ENCODE data around the gene BRMS1L.
"Not testable (repeated sequence)": the region's sequence is repeated elsewhere in the genome, so short reads cannot be mapped to it uniquely, and the experiment has no call there.

The BRMS1L gene, protein sequence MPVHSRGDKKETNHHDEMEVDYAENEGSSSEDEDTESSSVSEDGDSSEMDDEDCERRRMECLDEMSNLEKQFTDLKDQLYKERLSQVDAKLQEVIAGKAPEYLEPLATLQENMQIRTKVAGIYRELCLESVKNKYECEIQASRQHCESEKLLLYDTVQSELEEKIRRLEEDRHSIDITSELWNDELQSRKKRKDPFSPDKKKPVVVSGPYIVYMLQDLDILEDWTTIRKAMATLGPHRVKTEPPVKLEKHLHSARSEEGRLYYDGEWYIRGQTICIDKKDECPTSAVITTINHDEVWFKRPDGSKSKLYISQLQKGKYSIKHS

DNA sequence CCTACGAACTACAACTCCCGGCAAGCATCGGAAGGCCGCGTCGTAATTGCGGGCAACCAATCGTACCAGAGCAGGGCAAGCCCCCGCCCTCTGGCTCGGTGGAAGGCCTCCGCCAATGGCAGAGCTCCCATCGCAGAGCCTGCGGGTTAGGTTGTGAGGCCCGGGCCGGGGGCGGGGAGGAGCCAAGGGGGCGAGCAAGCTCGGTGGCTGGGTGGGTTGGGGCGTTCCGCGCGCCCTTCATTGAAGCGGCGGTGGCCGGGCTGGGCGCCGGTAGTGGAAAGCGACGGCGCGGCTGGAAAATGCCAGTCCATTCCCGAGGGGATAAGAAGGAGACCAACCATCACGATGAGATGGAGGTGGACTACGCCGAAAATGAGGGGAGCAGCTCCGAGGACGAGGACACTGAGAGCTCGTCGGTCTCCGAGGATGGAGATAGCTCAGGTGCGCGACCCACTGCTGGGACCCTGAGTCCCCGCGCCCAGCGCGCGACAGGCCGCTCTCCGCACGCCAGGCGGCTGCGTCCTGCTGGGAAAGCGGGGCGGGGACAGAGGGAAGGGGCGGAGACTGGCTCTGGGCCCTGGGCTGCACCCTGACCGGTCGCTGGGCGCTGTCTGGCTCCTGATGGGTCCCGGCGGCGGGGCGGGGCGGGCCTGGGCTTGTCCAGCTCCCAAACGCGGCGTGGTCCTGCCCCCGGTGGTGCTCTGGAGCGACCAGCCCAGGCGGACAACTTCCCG is at the start of gene BRMS1L:
BRMS1L (plus strand) TSS at position 121 of the 734 bp plus-strand sequence; CDS start at position 300, 179 bp downstream.
- ATAC-seq (peak; percentile 98), DNase-seq (peak; percentile 97 to 98)
- Mint-ChIP-seq H3K27ac (peak within 1 kb of the TSS; percentile 74 to 95), H3K4me1 (peaks cover 19% of the 10 kb centered on the region), H3K9me3 (no peaks in the 10 kb centered on the region), H3K27me3 (no peaks in the 10 kb centered on the region), H3K4me3 (peak within 1 kb of the TSS; percentile 93 to 95)

DNA sequence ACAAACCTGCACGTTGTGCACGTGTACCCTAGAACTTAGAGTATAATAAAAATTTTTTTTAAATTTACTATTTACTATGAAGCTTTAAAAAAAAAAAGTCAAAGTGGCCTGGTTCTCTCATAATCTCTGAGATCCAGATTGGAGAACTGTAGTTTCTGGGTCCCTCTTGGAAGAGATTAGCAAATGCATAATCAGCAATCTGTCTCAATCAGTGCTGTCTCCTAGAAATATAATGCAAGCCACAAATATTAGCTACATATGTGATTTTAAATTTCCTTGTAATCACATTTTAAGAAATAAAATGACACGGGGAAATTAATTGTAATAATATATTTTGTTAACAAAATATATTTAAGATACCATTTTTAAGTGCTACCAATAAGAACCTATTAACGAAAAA is 49.3 kb upstream of the BRMS1L start:
- H3K27ac Mint-ChIP-seq = no peak overlapping the region
- no peak overlapping the region for H3K4me3 Mint-ChIP-seq
- H3K9me3 Mint-ChIP-seq = peaks cover 4 to 21% of the 10 kb centered on the region in 2 donors
- no peak for ATAC-seq
- H3K27me3 Mint-ChIP-seq = no peaks in the 10 kb centered on the region
- H3K4me1 Mint-ChIP-seq = peaks cover 9% of the 10 kb centered on the region
- DNase-seq = no peak

DNA sequence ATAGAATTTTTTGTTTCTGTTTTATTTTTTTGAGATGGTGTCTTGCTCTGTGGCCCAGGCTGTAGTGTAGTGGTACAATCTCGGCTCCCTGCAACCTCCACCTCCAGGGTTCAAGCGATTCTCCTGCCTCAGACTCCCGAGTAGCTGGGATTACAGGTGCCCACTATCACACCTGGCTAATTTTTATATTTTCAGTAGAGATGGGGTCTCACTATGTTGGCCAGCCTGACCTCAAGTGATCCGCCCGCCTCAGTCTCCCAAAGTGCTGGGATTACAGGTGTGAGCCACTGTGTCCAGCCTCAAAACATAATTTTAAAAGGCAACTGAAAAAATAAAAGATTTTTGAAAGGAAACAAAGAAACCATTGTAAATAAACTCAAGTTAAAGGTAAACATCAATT is 48.6 kb upstream of the BRMS1L start:
- DNase-seq, H3K4me3 Mint-ChIP-seq, ATAC-seq, H3K27ac Mint-ChIP-seq, H3K27me3 Mint-ChIP-seq, H3K4me1 Mint-ChIP-seq: not testable (repeated sequence)
- H3K9me3 Mint-ChIP-seq = peaks cover 4 to 21% of the 10 kb centered on the region in 2 donors

DNA sequence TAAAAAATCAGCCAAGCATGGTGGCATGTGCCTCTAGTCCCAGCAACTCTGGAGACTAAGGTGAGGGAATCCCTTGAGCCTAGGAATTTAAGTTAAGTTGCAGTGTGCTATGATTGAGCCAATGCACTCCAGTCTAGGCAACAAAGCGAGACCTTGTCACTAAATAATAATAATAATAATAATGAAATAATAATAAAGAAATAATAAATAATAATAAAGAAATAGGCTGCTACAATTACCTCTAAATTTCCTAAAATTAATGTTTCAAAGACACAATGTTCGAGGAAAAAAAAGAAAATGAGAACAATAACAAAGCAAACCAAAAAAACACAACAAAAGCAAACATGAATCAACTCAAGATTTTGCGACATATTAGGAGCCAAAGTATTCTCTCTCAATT is 46.8 kb upstream of the BRMS1L start:
- DNase-seq (no peak), ATAC-seq (no peak)
- no peak overlapping the region for H3K4me3 Mint-ChIP-seq
- H3K4me1 Mint-ChIP-seq = peaks cover 17% of the 10 kb centered on the region
- H3K27ac Mint-ChIP-seq = no peak overlapping the region
- H3K9me3 Mint-ChIP-seq = peaks cover 4 to 21% of the 10 kb centered on the region in 2 donors
- H3K27me3 Mint-ChIP-seq = no peaks in the 10 kb centered on the region

- no peak overlapping the region for H3K27ac Mint-ChIP-seq
- DNase-seq (no peak), ATAC-seq (no peak)
- H3K27me3 Mint-ChIP-seq = no peaks in the 10 kb centered on the region
- peaks cover 4 to 21% of the 10 kb centered on the region in 2 donors for H3K9me3 Mint-ChIP-seq
- no peak overlapping the region for H3K4me3 Mint-ChIP-seq
- H3K4me1 Mint-ChIP-seq = peaks cover 28% of the 10 kb centered on the region
Observed at GRCh38 chr14:35783699-35784098, 42.4 kb upstream of the BRMS1L start.

GRCh38 chr14:35786856-35787255 is 39.3 kb upstream of the BRMS1L start:
- Mint-ChIP-seq H3K9me3 (peaks cover 0 to under 1% of the 10 kb centered on the region in 2 donors), H3K27me3 (no peaks in the 10 kb centered on the region), H3K27ac (no peak overlapping the region), H3K4me1 (peaks cover 43% of the 10 kb centered on the region), H3K4me3 (no peak overlapping the region)
- DNase-seq = no peak
- peak; percentile 80 for ATAC-seq

DNA sequence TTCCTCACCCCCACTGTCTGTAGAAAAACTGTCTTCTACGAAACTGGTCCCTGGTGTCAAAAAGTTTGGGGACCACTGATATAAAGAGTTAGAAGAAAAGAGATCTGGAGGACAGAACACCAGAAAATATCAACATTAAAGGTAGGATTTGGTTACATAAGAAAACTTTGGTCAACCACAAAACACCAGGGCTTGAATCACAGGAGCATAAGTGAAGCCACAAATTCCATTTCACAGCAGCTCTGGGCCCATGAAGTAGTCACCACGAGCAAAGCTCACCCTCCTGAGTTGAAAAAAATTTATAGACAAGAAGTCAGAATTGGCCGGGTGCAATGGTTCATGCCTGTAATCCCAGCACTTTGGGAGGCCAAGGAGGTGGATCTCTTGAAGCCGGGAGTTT is 36.5 kb upstream of the BRMS1L start:
- peak; percentile 27 to 52 for DNase-seq
- no peaks in the 10 kb centered on the region for H3K9me3 Mint-ChIP-seq
- peak overlapping the region in 1 of 2 donors; percentile 76 for H3K27ac Mint-ChIP-seq
- peaks cover 32% of the 10 kb centered on the region for H3K4me1 Mint-ChIP-seq
- H3K4me3 Mint-ChIP-seq = peak overlapping the region in 1 of 2 donors; percentile 21
- no peaks in the 10 kb centered on the region for H3K27me3 Mint-ChIP-seq
- peak; percentile 97 for ATAC-seq

- no peaks in the 10 kb centered on the region for H3K27me3 Mint-ChIP-seq
- no peak overlapping the region for H3K4me3 Mint-ChIP-seq
- no peaks in the 10 kb centered on the region for H3K9me3 Mint-ChIP-seq
- H3K4me1 Mint-ChIP-seq = peaks cover 44% of the 10 kb centered on the region
- DNase-seq = no peak
- H3K27ac Mint-ChIP-seq = no peak overlapping the region
- ATAC-seq = no peak
Observed at GRCh38 chr14:35797796-35798195, 28.3 kb upstream of the BRMS1L start.

GRCh38 chr14:35806006-35806907 is 19.9 kb upstream of the BRMS1L start:
- Mint-ChIP-seq H3K9me3 (no peaks in the 10 kb centered on the region), H3K27me3 (no peaks in the 10 kb centered on the region), H3K27ac (no peak overlapping the region), H3K4me1 (peaks cover 48% of the 10 kb centered on the region), H3K4me3 (peak overlapping the region in 1 of 2 donors; percentile 100)
- DNase-seq = no peak
- no peak for ATAC-seq

DNA sequence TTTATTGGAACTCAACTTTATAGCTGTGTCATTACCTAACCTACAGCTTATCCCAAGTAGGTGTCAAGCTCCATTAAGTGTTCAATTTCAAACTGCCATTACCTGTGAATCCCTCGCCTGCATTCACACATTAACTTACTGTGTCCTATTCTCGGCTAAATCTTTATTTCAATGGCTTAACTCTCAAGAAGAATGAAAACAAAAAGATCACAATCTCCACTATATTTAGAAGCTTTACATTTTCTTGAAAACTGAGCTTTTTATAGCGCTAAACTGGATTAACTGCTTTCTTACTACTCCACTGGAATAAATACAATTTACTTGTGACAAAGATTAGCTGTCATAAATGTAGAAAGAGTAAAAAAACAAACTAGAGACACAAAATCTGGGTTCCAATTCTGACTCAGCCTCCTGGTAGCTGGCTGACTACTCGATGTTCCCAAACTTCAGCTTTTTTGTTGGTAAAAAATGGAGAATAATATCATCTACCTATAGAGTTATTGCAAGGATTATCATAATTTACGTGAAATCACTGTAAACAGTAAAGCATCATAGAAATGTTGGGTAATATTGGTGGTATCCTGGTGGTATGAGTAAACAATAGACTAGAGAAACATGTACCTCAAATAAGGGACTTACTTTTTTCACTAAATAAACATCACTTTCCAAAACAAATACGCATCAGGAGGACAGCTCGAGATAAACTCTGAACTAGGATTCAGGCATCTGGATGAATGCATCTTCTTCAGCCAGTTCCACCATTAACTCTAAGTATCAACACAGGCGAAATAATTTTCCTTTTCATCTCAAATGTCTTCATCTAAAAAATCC is 18.8 kb upstream of the BRMS1L start:
- Mint-ChIP-seq H3K4me3 (peak overlapping the region; percentile 71 to 100), H3K27ac (peak overlapping the region in 1 of 2 donors; percentile 13), H3K9me3 (no peaks in the 10 kb centered on the region), H3K27me3 (no peaks in the 10 kb centered on the region), H3K4me1 (peaks cover 38% of the 10 kb centered on the region)
- DNase-seq (no peak), ATAC-seq (no peak)

DNA sequence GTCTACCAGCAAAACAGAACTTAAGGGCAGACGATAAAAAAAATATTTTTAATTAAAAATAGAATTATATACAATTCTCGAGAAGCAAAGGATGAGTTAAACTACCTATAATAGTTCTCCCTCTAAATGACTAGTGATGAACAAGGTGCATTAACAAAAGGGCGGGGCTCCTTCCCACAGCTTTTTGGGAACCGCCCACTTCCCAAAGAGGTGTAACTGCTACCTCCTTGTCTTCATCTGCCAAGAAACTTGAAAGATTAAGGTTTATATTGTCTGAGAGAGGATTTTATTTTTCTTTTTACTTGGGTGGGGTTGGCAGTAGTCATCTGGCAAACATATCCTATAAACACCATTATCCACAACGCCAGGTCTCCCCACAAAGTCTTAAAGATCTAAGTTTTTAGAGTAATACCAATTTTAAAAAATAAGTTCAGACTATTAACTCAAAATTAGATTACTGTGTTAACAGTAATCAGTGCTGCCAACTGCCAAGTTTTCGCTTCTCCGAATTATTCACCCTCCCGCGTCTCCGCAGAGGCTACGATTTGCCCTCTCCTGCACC is 18.0 kb upstream of the BRMS1L start:
- H3K4me3 Mint-ChIP-seq = peak overlapping the region; percentile 100
- no peak for ATAC-seq
- peak overlapping the region; percentile 93 to 96 for H3K27ac Mint-ChIP-seq
- peak in 1 of 2 donors; percentile 27 for DNase-seq
- H3K4me1 Mint-ChIP-seq = peaks cover 38% of the 10 kb centered on the region
- no peaks in the 10 kb centered on the region for H3K9me3 Mint-ChIP-seq
- no peaks in the 10 kb centered on the region for H3K27me3 Mint-ChIP-seq

DNA sequence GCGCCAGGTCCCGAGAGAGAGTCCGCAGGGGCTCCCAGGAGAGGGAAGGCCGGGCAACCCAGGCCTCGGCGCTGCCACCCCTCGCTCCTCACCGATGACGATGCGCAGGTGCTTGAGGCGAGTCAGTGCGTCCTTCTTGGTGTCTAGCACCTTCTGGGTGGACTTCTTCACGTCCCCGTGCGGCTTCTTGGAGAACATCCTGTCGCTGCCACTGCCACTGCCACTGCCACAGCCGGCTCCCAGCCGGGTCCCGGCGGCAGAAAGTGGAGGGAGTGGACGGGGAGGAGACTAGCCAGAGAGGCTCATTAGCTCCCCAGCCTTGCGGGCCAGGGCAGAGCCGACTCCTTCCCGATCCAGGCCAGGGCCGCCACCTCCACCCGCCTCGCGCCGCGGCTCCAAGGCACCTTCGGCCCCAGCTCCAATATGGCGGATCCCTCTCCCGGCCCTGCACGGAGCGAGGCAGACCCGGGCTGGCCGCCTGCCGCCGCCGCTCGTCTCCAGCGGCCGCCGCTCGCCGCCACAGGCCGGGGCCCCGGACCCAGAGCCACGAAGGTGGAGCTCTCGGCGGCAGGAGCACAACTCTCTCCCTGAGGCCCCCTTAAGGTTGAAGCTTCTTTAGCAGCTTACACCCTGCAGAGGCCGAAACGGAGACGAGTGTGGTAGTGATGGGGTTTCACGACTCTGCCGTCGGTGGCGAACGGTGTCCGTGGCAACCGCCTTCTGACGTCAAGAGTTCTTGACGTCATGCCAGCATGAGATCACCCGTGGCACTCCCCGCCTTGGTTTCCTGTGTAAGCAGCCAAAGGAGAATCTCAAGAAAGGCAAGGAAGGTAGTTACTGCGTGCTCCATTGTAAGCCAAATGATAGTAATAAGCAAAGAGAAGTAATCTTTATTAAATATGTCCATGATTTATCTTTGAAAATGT is 17.2 kb upstream of the BRMS1L start, which contains the start of gene RALGAPA1:
RALGAPA1 (minus strand) TSS at position 658 of the 926 bp plus-strand sequence; CDS start at position 198, 460 bp downstream.
- ATAC-seq = peak; percentile 98
- H3K27ac Mint-ChIP-seq = peak within 1 kb of the TSS; percentile 93 to 96
- DNase-seq = peak; percentile 88 to 94
- H3K4me1 Mint-ChIP-seq = peaks cover 35% of the 10 kb centered on the region
- H3K9me3 Mint-ChIP-seq, H3K27me3 Mint-ChIP-seq: not testable (repeated sequence)
- H3K4me3 Mint-ChIP-seq = peak within 1 kb of the TSS; percentile 100

DNA sequence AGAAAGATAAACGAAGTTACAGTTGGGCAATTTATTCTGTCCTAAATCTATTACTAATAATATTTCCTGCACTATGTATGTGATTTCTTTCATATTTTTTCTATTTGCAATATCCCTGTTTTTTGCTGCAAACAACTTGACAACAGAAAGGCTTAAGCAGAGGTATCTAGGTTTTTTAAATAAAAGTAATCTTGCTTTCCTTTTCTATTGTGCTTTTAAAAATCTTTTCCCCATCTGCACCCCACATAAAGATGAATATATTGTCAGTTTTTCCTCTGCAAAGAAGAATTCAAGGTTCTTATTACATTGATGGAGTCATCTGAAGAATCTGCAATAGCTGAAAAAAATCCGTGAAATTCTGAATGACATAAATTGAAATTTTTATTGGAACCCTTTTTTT is 16.5 kb upstream of the BRMS1L start:
- no peaks in the 10 kb centered on the region for H3K9me3 Mint-ChIP-seq
- DNase-seq (no peak), ATAC-seq (no peak)
- H3K27me3 Mint-ChIP-seq = no peaks in the 10 kb centered on the region
- peak overlapping the region; percentile 14 to 100 for H3K4me3 Mint-ChIP-seq
- peaks cover 31% of the 10 kb centered on the region for H3K4me1 Mint-ChIP-seq
- no peak overlapping the region for H3K27ac Mint-ChIP-seq

All from stimulated activated naive CD8-positive, alpha-beta T cell treated with anti-CD3 and anti-CD28 coated beads, Interleukin-15, amount 100 ng/mL, for 72 hours (primary cell).